ENCODE results near the gene RUVBL1. TPM values are rescaled to one million over a fixed set of nuclear protein-coding genes. Genes with fewer than 3 reads are reported as not detected.

RUVBL1 gene
- total RNA-seq, 1 experiment from 2014 or later, result 115 TPM

DNA sequence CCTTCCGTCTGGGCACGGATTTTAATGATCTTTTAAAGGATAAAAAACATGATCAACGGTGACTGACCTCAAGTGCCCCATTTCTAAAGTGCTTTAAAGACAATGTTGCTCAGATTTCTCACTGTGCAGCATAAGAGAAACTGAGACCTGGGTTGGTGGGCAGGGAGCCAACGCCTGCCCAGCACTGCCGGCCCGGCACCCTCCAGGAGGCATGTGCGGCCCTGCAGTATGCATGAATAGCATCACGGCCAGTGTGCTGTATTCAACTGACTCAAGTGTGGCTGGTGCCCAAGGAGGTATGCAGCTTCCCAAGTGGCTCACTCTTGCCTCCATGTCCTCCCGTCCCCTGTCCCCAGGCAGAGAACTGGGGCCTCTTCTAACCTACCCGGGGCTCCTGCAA lies 41.1 kb downstream of the RUVBL1 start:
- Histone ChIP-seq H3K79me2 (ENCODE audit: low read depth) (no peaks in the 10 kb centered on the region), H3K9me2 (ENCODE audit: insufficient read depth) (no peaks in the 10 kb centered on the region), H3K36me3 (ENCODE audit: low read depth) (peaks cover 23% of the 10 kb centered on the region), H4K20me1 (ENCODE audit: insufficient read depth) (peaks cover 5% of the 10 kb centered on the region), H3K4me1 (replicated peaks; ENCODE audit: insufficient read depth) (no peaks in the 10 kb centered on the region), H3K27me3 (ENCODE audit: insufficient read depth, low read depth) (no peaks in the 10 kb centered on the region), H3K9me3 (ENCODE audit: insufficient read depth, low read depth) (no peaks in the 10 kb centered on the region), H3K4me2 (no peak overlapping the region), H3K27ac (no peak overlapping the region), H2AFZ (no peak overlapping the region), H3F3A (ENCODE audit: insufficient read depth, low read depth) (peaks cover 13% of the 10 kb centered on the region; the same call in 1 of the 2 replicates), H3K4me3 (no peak overlapping the region)
- ChIA-PET POLR2A (ENCODE audit: unreplicated experiment) (no interaction called here), CTCF (no interaction called here)
- TF ChIP-seq EZH2 (IDR thresholded peaks at IDR 0.05; ENCODE audit: low read depth), result no peak
- TF ChIP-seq, protein P1, sequence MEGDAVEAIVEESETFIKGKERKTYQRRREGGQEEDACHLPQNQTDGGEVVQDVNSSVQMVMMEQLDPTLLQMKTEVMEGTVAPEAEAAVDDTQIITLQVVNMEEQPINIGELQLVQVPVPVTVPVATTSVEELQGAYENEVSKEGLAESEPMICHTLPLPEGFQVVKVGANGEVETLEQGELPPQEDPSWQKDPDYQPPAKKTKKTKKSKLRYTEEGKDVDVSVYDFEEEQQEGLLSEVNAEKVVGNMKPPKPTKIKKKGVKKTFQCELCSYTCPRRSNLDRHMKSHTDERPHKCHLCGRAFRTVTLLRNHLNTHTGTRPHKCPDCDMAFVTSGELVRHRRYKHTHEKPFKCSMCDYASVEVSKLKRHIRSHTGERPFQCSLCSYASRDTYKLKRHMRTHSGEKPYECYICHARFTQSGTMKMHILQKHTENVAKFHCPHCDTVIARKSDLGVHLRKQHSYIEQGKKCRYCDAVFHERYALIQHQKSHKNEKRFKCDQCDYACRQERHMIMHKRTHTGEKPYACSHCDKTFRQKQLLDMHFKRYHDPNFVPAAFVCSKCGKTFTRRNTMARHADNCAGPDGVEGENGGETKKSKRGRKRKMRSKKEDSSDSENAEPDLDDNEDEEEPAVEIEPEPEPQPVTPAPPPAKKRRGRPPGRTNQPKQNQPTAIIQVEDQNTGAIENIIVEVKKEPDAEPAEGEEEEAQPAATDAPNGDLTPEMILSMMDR (conservative IDR thresholded peaks at IDR 0.05), result no peak
- no TSS peak for BruUV-seq (replicated peaks)
- intact Hi-C loops (cut with micrococcal nuclease; ENCODE audit: unreplicated experiment), result no loop called here
- DNase-seq, result no peak

DNA sequence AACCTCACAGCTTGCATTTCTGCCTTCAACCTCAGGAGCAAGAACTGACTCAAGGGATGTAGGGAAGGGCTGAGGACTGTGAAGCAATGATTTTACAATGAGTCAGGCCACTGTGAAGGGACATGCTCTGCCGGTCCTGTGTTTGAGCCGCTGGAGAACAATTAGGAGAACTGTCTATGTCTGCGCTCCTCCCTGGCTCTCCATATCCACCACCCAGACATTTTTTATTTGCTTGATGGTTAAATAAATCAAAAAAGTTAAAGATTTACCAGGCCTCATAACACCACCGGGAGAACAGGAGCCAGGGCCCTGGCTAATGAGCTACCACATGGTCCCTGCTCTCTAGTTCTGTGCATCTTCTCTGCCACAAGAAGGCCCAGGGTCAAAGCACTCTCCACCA lies 41.8 kb downstream of the RUVBL1 start:
- ChIA-PET POLR2A (ENCODE audit: unreplicated experiment) (interaction anchor here (0.6 kb wide), 1 partner anchor 10 kb away, joined by 4 read pairs; no protein-coding TSS in a partner anchor), CTCF (no interaction called here)
- Histone ChIP-seq H3K9me2 (ENCODE audit: insufficient read depth) (no peaks in the 10 kb centered on the region), H2AFZ (no peak overlapping the region), H3K9me3 (ENCODE audit: insufficient read depth, low read depth) (no peaks in the 10 kb centered on the region), H3K27ac (no peak overlapping the region), H3K4me1 (replicated peaks; ENCODE audit: insufficient read depth) (no peaks in the 10 kb centered on the region), H3K36me3 (ENCODE audit: low read depth) (peaks cover 17% of the 10 kb centered on the region), H4K20me1 (ENCODE audit: insufficient read depth) (peaks cover 5% of the 10 kb centered on the region), H3K4me3 (no peak overlapping the region), H3K4me2 (no peak overlapping the region), H3K27me3 (ENCODE audit: insufficient read depth, low read depth) (no peaks in the 10 kb centered on the region), H3K79me2 (ENCODE audit: low read depth) (no peaks in the 10 kb centered on the region), H3F3A (ENCODE audit: insufficient read depth, low read depth) (peaks cover 14% of the 10 kb centered on the region; the same call in 1 of the 2 replicates)
- intact Hi-C loops (cut with micrococcal nuclease; ENCODE audit: unreplicated experiment), result no loop called here
- BruUV-seq (replicated peaks), result no TSS peak
- DNase-seq, result no peak
- no peak for TF ChIP-seq EZH2 (IDR thresholded peaks at IDR 0.05; ENCODE audit: low read depth)
- TF ChIP-seq, protein P1 (conservative IDR thresholded peaks at IDR 0.05), result no peak

DNA sequence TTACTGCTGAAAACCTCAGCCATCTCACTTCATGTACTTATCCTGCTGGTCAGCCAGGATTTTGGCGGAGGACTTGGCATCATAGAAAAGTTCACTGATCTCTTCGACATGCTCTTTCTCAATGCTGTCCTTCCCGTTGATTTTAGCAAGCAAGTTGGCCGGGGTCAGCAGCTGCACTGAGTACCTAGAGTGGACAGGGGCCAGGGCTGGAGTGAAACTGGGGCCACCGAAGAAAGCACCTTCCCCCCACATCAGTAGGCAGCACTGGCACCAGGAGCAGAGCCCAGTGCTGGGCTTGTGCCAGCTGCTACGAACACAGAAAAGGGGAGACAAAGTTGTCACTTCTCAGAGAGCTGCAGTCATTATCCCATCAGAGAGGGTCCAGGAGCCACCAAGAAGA lies 42.4 kb downstream of the RUVBL1 start:
- no peaks in the 10 kb centered on the region for H3K9me2 ChIP-seq (ENCODE audit: insufficient read depth)
- no peaks in the 10 kb centered on the region for H3K27me3 ChIP-seq (ENCODE audit: insufficient read depth, low read depth)
- H3F3A ChIP-seq (ENCODE audit: insufficient read depth, low read depth), result peaks cover 14% of the 10 kb centered on the region; the same call in 1 of the 2 replicates
- CTCF ChIA-PET, result no interaction called here
- no peak for DNase-seq
- H3K4me2 ChIP-seq, result no peak overlapping the region
- POLR2A ChIA-PET (ENCODE audit: unreplicated experiment), result interaction anchor here (0.6 kb wide), 1 partner anchor 10 kb away, joined by 4 read pairs; no protein-coding TSS in a partner anchor
- intact Hi-C loops (cut with micrococcal nuclease; ENCODE audit: unreplicated experiment), result no loop called here
- peaks cover 16% of the 10 kb centered on the region for H3K36me3 ChIP-seq (ENCODE audit: low read depth)
- TF ChIP-seq EZH2 (IDR thresholded peaks at IDR 0.05; ENCODE audit: low read depth), result no peak
- TF ChIP-seq, protein P1 (conservative IDR thresholded peaks at IDR 0.05), result no peak
- no peaks in the 10 kb centered on the region for H3K9me3 ChIP-seq (ENCODE audit: insufficient read depth, low read depth)
- H4K20me1 ChIP-seq (ENCODE audit: insufficient read depth), result peaks cover 5% of the 10 kb centered on the region
- no TSS peak for BruUV-seq (replicated peaks)
- H3K4me1 ChIP-seq (replicated peaks; ENCODE audit: insufficient read depth), result no peaks in the 10 kb centered on the region
- H2AFZ ChIP-seq, result no peak overlapping the region
- H3K27ac ChIP-seq, result no peak overlapping the region
- H3K79me2 ChIP-seq (ENCODE audit: low read depth), result no peaks in the 10 kb centered on the region
- H3K4me3 ChIP-seq, result no peak overlapping the region
